Measurements from ENCODE around the gene C14orf132.
"Not testable (repeated sequence)": the region's sequence is repeated elsewhere in the genome, so short reads cannot be mapped to it uniquely, and the experiment has no call there.

C14orf132 gene

GRCh38 chr14:96038920-96039632, at the start of gene C14orf132:
Gene C14orf132 (plus strand): TSS chr14:96039362. CDS start chr14:96039501, 139 bp downstream.
- DNase-seq (ENCODE audit: low spot score): peak; percentile 50

- DNase-seq (ENCODE audit: low spot score): peak; percentile 54
These were observed 45.2 kb upstream of the C14orf132 start for GRCh38 chr14:95993768-95994592.

- DNase-seq (ENCODE audit: low spot score): no peak
These were observed 44.6 kb upstream of the C14orf132 start for GRCh38 chr14:95994593-95994928.

- no peak for DNase-seq (ENCODE audit: low spot score)
These were observed 40.5 kb upstream of the C14orf132 start for GRCh38 chr14:95998656-95999055.

- no peak for DNase-seq (ENCODE audit: low spot score)
These were observed 37.2 kb upstream of the C14orf132 start for GRCh38 chr14:96001866-96002497.

GRCh38 chr14:96002498-96002884, 36.7 kb upstream of the C14orf132 start:
- no peak for DNase-seq (ENCODE audit: low spot score)

- no peak for DNase-seq (ENCODE audit: low spot score)
These were observed 28.0 kb upstream of the C14orf132 start for GRCh38 chr14:96011131-96011530.

- DNase-seq (ENCODE audit: low spot score): no peak
These were observed 27.6 kb upstream of the C14orf132 start for GRCh38 chr14:96011607-96012006.

- DNase-seq (ENCODE audit: low spot score): not testable (repeated sequence)
These were observed 26.4 kb upstream of the C14orf132 start for GRCh38 chr14:96012757-96013156.

GRCh38 chr14:96014176-96014575, 25.0 kb upstream of the C14orf132 start:
- no peak for DNase-seq (ENCODE audit: low spot score)

- DNase-seq (ENCODE audit: low spot score): no peak
These were observed 22.5 kb upstream of the C14orf132 start for GRCh38 chr14:96016501-96017160.

- no peak for DNase-seq (ENCODE audit: low spot score)
These were observed 21.3 kb upstream of the C14orf132 start for GRCh38 chr14:96017882-96018281.

GRCh38 chr14:96027431-96028355, 11.5 kb upstream of the C14orf132 start:
- DNase-seq (ENCODE audit: low spot score): no peak

GRCh38 chr14:96029089-96029645, 10.0 kb upstream of the C14orf132 start:
- DNase-seq (ENCODE audit: low spot score): no peak

- DNase-seq (ENCODE audit: low spot score): no peak
These were observed 8.9 kb upstream of the C14orf132 start for GRCh38 chr14:96030108-96030760.

GRCh38 chr14:96031691-96032090, 7.5 kb upstream of the C14orf132 start:
- no peak for DNase-seq (ENCODE audit: low spot score)

- DNase-seq (ENCODE audit: low spot score): no peak
These were observed 3.7 kb upstream of the C14orf132 start for GRCh38 chr14:96035456-96035855.

GRCh38 chr14:96037891-96038557, 1.1 kb upstream of the C14orf132 start:
- DNase-seq (ENCODE audit: low spot score): no peak

- no peak for DNase-seq (ENCODE audit: low spot score)
These were observed 623 bp upstream of the C14orf132 start for GRCh38 chr14:96038558-96038919.

All from germinal center (tissue), 1 donor.